GM20000 (cell line): ENCODE measurements around the gene XYLT1.
"Not testable (repeated sequence)": the region's sequence is repeated elsewhere in the genome, so short reads cannot be mapped to it uniquely, and the experiment has no call there.

Source experiments
- DNase-seq: peaks from one replicate; pipeline ENCODE4 v3.0.0; 2012; ENCODE audit warnings: low spot score
- CTCF ChIP-seq: IDR thresholded peaks from 2 replicates; pipeline ENCODE4 v1.5.1; 2012; ENCODE audit warnings: mild to moderate bottlenecking, control low read depth; ENCODE audit errors: extremely low read depth, missing control alignments

The XYLT1 gene

GRCh38 chr16:17499223-17499902 is 28.6 kb upstream of the XYLT1 start:
- no peak for DNase-seq
- no peak for TF ChIP-seq CTCF

- no peak for TF ChIP-seq CTCF
- DNase-seq: no peak
Measured at GRCh38 chr16:17497648-17498047, 26.9 kb upstream of the XYLT1 start.

- TF ChIP-seq CTCF: no peak
- DNase-seq: no peak
Measured at GRCh38 chr16:17496891-17497290, 26.1 kb upstream of the XYLT1 start.

GRCh38 chr16:17493012-17493411 is 22.3 kb upstream of the XYLT1 start:
- DNase-seq: no peak
- no peak for TF ChIP-seq CTCF

- no peak for DNase-seq
- no peak for TF ChIP-seq CTCF
Measured at GRCh38 chr16:17491140-17491662, 20.4 kb upstream of the XYLT1 start.

- TF ChIP-seq CTCF: no peak
- no peak for DNase-seq
Measured at GRCh38 chr16:17488506-17488905, 17.7 kb upstream of the XYLT1 start.

GRCh38 chr16:17483351-17483750 is 12.6 kb upstream of the XYLT1 start:
- no peak for TF ChIP-seq CTCF
- DNase-seq: no peak

- not testable (repeated sequence) for DNase-seq
Measured at GRCh38 chr16:17482341-17482740, 11.6 kb upstream of the XYLT1 start.
